DND-41 (cell line): ENCODE results near the gene ERF.

Source experiments
- ATAC-seq: fragments of 200-7000 bp; cut with Tn5 transposase; 3 replicates; pipeline ENCODE4 v1.9.1; 2021; ENCODE audit warnings: low read depth; ENCODE audit not compliant: insufficient read depth
- DNase-seq: peaks from one replicate; pipeline ENCODE4 v3.0.0-alpha.2; 2020
- H2AFZ ChIP-seq: 2 replicates; pipeline ENCODE4 v1.6.0; 2012; ENCODE audit warnings: low read depth, low read length
- H3K27ac ChIP-seq: 2 replicates; pipeline ENCODE4 v1.5.1; 2012; ENCODE audit warnings: low read length, inconsistent platforms
- H3K27me3 ChIP-seq: fragments of 200-600 bp; sonication (generic); 2 replicates; pipeline ENCODE4 v1.6.0; 2012; ENCODE audit warnings: low read length, mild to moderate bottlenecking, inconsistent platforms; ENCODE audit not compliant: insufficient read depth, poor library complexity
- H3K36me3 ChIP-seq: 2 replicates; pipeline ENCODE4 v1.5.1; 2012; ENCODE audit warnings: low read length, inconsistent platforms; ENCODE audit not compliant: insufficient read depth
- H3K4me1 ChIP-seq: 2 replicates; pipeline ENCODE4 v1.5.1; 2012; ENCODE audit warnings: mild to moderate bottlenecking, low read length; ENCODE audit not compliant: insufficient read depth
- H3K4me2 ChIP-seq: 2 replicates; pipeline ENCODE4 v1.6.0; 2012; ENCODE audit warnings: mild to moderate bottlenecking, moderate library complexity, low read length, inconsistent platforms; ENCODE audit not compliant: insufficient read depth
- H3K4me3 ChIP-seq, 2 experiments: fragments of 200-600 bp in 1 of 2; shearing (Covaris generic) in 1 of 2; 2 replicates each; pipeline ENCODE4 v1.5.1; 2012 to 2016; ENCODE audit warnings: inconsistent platforms in 2 of 2, low read length in 2 of 2, mild to moderate bottlenecking in 2 of 2, low read depth in 1 of 2, moderate library complexity in 1 of 2
- H3K79me2 ChIP-seq: 2 replicates; pipeline ENCODE4 v1.6.0; 2012; ENCODE audit warnings: low read length, inconsistent platforms; ENCODE audit not compliant: insufficient read depth
- H3K9ac ChIP-seq: 2 replicates; pipeline ENCODE4 v1.6.0; 2012; ENCODE audit warnings: low read depth, mild to moderate bottlenecking, inconsistent platforms, low read length, moderate library complexity
- H3K9me3 ChIP-seq: 2 replicates; pipeline ENCODE4 v1.5.1; 2012; ENCODE audit warnings: low read length, moderate library complexity, mild to moderate bottlenecking, inconsistent platforms; ENCODE audit not compliant: insufficient read depth, severe bottlenecking
- H4K20me1 ChIP-seq: 2 replicates; pipeline ENCODE4 v1.6.0; 2012; ENCODE audit warnings: low read length; ENCODE audit not compliant: insufficient read depth
- CTCF ChIP-seq: IDR thresholded peaks from 2 replicates; pipeline ENCODE4 v1.5.1; 2012; ENCODE audit warnings: borderline replicate concordance, low read length, moderate library complexity, mild to moderate bottlenecking; ENCODE audit not compliant: poor library complexity, severe bottlenecking; ENCODE audit errors: extremely low read depth
- EZH2 ChIP-seq: IDR thresholded peaks from 3 replicates; pipeline ENCODE4 v1.6.1; 2012; ENCODE audit warnings: borderline replicate concordance, low read depth, mild to moderate bottlenecking, moderate library complexity, low read length, inconsistent platforms; ENCODE audit not compliant: severe bottlenecking

The ERF gene

GRCh38 chr19:42249149-42249750 lies 5.7 kb downstream of the ERF start:
- H2AFZ ChIP-seq = no peak overlapping the region
- no peak overlapping the region for H3K4me2 ChIP-seq
- DNase-seq (no peak), ATAC-seq (no peak)
- no peaks in the 10 kb centered on the region for H3K9me3 ChIP-seq
- H3K4me1 ChIP-seq = peaks cover 28% of the 10 kb centered on the region
- H3K79me2 ChIP-seq = peaks cover 45% of the 10 kb centered on the region
- no peak overlapping the region for H3K9ac ChIP-seq
- H3K36me3 ChIP-seq = peaks cover 28% of the 10 kb centered on the region
- no peaks in the 10 kb centered on the region for H3K27me3 ChIP-seq
- no peak overlapping the region for H3K4me3 ChIP-seq
- H4K20me1 ChIP-seq = peaks cover 31% of the 10 kb centered on the region
- TF ChIP-seq EZH2 = no peak
- no peak for TF ChIP-seq CTCF
- no peak overlapping the region for H3K27ac ChIP-seq

- DNase-seq (no peak), ATAC-seq (no peak)
- TF ChIP-seq CTCF (no peak), EZH2 (no peak)
- peaks cover 31% of the 10 kb centered on the region for H4K20me1 ChIP-seq
- no peak overlapping the region for H3K4me3 ChIP-seq
- no peaks in the 10 kb centered on the region for H3K27me3 ChIP-seq
- H3K79me2 ChIP-seq = peaks cover 46% of the 10 kb centered on the region
- peaks cover 28% of the 10 kb centered on the region for H3K36me3 ChIP-seq
- no peak overlapping the region for H2AFZ ChIP-seq
- no peaks in the 10 kb centered on the region for H3K9me3 ChIP-seq
- peaks cover 33% of the 10 kb centered on the region for H3K4me1 ChIP-seq
- H3K4me2 ChIP-seq = no peak overlapping the region
- no peak overlapping the region for H3K9ac ChIP-seq
- no peak overlapping the region for H3K27ac ChIP-seq
Measured at GRCh38 chr19:42248270-42249148, 6.4 kb downstream of the ERF start.

- Histone ChIP-seq H4K20me1 (peaks cover 28% of the 10 kb centered on the region), H3K4me3 (no peak overlapping the region), H3K36me3 (peaks cover 28% of the 10 kb centered on the region), H3K9me3 (no peaks in the 10 kb centered on the region), H3K4me1 (peaks cover 27% of the 10 kb centered on the region), H3K4me2 (no peak overlapping the region), H2AFZ (no peak overlapping the region), H3K27me3 (no peaks in the 10 kb centered on the region), H3K79me2 (peaks cover 40% of the 10 kb centered on the region), H3K9ac (no peak overlapping the region), H3K27ac (no peak overlapping the region)
- no peak for DNase-seq
- ATAC-seq = no peak
- TF ChIP-seq CTCF = no peak
- TF ChIP-seq EZH2 = no peak
Measured at GRCh38 chr19:42247640-42248199, 7.2 kb downstream of the ERF start.
